CD1c-positive myeloid dendritic cell (primary cell): ENCODE measurements around the gene ALOX12.

ENCODE experiments used
- DNase-seq: peaks from one replicate; pipeline ENCODE4 v3.0.0-alpha.2; 2016; ENCODE audit errors: extremely low spot score

ALOX12 gene

DNA sequence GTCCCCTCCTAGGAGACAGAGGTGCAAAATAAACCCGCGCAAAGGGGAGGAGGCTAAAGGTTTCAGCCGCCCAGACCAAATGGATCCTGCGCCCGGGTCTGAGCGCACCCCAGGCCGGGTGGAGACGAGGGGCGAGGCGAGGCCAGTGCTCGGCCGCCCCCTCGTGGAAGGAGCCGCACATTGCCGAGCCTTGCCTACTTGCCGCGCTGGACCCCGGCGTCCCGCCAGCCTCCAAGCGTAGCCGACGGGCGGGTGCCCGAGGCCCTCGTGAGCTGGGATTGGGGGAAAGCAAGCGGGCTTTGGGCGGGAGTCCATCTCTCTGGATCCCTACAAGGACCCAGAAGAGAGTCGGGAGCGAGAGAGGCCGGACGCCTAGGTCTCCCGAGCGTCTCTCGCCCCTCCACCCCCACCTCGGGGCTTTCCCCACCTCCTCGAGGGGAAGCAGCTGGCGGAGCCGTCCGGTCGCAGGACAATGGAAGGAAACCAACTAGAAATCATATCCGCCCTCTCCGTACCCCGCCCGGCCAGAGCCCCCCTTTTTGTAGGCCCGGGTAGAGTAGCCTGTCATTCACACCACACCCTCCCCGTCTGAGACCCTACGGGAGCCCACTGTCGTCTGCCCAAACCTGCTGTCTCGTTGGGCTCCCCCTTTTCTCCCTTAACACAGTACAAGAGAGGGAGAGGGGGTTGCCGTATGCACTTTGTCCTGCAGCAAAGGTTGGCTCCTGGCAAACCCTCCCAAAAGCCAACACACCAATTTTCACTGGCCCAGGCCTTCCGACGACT lies 26.3 kb downstream of the ALOX12 start:
- peak; percentile 86 for DNase-seq

DNA sequence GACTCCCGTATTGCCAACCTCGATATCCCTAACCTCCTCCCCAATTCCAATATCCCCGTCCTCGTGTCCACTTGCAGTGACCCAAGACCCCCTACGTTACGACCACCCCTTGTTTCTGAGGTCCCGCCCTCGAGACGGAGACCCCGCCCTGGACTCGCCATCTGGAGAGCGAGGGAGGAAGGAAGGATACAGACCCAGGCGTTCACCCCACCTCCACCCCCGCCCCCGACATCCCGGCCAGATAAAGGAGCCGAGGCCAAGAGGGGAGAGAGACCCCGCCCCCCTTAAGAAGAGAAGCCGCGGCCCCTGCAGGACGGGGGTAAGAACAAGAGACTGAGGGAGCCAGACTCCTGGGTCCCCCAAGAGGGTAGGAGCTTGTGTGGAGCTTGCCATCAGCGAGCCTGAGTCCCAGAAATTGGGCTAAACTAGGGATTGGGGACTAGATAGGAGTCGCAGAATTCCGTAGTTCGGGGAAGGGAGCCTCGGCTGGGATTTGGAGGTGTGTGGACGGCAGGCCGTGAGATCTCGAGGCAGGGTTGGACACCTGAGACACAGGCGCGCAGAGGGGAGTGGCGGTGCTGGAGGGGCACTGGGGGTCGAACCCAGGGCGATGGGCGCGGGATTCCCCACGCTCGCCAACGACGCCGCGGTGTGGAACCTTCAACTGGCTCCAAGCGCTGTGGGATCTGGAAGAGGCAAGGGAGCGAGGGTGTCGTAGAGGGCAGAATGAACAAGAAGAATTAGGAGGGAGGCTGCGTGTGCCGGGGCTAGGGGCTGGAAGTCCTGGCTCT lies 27.1 kb downstream of the ALOX12 start, which contains the start of gene BCL6B:
BCL6B (plus strand) TSS at position 270 of the 791 bp plus-strand sequence. CDS start 622 bp downstream, outside the sequence.
- no peak for DNase-seq

DNA sequence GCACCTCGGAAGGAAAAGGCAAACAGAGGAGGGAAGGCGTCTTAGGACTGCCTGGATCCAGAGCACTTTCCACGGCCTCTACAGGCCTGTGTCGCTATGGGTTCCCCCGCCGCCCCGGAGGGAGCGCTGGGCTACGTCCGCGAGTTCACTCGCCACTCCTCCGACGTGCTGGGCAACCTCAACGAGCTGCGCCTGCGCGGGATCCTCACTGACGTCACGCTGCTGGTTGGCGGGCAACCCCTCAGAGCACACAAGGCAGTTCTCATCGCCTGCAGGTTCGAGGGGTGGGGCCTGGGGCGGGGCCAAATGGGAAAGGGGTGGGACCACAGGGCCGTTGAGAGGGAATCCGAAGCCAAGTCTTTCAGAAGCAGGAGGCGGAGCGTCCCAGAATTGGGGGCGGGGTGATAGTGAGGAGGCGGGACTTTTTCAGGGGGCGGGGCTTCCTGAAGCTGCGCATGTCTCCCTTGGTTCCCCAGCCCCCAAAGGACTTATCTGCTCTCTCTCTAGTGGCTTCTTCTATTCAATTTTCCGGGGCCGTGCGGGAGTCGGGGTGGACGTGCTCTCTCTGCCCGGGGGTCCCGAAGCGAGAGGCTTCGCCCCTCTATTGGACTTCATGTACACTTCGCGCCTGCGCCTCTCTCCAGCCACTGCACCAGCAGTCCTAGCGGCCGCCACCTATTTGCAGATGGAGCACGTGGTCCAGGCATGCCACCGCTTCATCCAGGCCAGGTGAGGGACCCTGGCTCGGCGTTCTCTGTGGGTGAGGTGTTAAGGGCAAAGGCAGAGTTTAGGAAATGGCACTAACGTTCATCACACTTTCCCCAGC lies 27.9 kb downstream of the ALOX12 start:
- DNase-seq, result peak; percentile 98

DNA sequence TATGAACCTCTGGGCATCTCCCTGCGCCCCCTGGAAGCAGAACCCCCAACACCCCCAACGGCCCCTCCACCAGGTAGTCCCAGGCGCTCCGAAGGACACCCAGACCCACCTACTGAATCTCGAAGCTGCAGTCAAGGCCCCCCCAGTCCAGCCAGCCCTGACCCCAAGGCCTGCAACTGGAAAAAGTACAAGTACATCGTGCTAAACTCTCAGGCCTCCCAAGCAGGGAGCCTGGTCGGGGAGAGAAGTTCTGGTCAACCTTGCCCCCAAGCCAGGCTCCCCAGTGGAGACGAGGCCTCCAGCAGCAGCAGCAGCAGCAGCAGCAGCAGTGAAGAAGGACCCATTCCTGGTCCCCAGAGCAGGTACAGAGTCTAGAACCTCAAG lies 28.5 kb downstream of the ALOX12 start:
- no peak for DNase-seq

DNA sequence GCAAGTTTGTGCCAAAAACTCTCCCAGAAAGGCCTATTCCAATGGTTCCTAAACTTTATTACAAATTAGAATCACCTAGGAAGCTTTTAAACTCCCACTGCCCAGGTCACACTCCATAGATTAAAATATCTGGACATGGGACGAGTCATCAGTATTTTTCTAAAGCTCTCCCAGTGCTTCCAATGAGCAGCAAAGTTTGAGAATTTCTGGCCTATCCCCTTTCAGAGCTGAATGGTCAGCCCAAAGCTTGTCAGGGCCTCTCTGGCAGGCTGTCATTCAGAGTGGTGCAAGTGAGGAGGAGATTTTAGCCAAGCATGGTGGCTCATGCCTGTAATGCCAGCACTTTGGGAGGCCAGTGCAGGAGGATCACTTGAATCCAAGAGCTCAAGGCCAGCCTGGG lies 29.4 kb downstream of the ALOX12 start:
- no peak for DNase-seq

DNA sequence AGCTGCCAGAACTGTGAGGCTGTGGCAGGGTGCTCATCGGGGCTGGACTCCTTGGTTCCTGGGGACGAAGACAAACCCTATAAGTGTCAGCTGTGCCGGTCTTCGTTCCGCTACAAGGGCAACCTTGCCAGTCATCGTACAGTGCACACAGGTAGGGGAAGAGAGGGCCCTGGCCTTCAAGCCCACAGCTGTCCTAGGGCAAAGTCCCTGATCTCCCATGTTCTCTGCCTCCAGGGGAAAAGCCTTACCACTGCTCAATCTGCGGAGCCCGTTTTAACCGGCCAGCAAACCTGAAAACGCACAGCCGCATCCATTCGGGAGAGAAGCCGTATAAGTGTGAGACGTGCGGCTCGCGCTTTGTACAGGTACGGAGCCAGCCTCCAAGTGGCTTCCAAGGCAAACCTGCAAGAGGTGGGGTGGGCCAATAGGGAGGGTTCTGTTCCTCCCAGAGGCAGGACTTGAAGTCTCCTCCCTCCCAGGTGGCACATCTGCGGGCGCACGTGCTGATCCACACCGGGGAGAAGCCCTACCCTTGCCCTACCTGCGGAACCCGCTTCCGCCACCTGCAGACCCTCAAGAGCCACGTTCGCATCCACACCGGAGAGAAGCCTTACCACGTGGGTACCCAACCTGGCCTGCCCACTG lies 30.7 kb downstream of the ALOX12 start:
- DNase-seq, result no peak

DNA sequence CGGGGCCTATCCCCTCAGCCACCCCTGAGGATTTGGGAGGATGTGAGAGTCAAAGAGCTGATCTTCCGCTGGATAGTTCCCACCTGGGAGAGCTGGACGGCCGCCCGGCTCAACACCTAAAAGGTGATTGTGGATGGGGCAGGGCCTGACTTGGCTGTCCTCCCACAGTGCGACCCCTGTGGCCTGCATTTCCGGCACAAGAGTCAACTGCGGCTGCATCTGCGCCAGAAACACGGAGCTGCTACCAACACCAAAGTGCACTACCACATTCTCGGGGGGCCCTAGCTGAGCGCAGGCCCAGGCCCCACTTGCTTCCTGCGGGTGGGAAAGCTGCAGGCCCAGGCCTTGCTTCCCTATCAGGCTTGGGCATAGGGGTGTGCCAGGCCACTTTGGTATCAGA lies 31.5 kb downstream of the ALOX12 start:
- DNase-seq, result no peak

DNA sequence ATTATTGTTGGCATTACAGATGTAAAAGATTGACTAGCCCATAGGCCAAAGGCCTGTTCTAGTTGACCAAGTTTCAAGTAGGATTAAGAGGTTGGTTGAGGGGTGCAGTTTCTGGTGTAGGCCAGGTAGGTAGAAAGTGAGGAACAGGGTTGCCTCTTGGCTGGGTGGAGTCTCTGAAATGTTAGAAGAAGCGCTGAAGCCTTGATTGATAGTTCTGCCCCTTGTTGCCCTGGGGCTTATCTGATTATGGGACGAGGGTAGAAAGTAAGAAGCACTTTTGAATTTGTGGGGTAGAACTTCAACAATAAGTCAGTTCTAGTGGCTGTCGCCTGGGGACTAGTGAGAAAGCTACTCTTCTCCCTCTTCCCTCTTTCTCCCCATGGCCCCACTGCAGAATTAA lies 33.2 kb downstream of the ALOX12 start:
- DNase-seq, result no peak

DNA sequence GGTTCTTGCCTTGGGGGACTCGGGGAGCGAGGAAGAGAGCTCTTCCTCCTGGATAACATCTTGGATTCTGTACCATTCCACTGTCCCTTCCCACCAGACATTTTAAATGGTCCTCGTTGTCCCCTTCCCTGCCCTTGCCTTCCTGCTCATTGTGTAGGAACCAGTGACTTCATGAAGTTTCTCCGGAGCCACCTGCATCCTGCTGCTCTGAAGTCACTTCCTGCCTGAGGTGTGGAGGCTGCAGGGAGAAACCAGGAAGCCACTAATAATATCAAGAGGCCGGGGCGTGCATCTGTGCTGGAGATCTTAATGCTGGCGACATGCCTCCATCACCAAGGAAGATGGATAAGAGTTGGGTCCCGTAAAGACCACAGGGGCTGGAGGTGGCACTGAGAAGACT lies 33.8 kb downstream of the ALOX12 start:
- DNase-seq, result peak; percentile 72

DNA sequence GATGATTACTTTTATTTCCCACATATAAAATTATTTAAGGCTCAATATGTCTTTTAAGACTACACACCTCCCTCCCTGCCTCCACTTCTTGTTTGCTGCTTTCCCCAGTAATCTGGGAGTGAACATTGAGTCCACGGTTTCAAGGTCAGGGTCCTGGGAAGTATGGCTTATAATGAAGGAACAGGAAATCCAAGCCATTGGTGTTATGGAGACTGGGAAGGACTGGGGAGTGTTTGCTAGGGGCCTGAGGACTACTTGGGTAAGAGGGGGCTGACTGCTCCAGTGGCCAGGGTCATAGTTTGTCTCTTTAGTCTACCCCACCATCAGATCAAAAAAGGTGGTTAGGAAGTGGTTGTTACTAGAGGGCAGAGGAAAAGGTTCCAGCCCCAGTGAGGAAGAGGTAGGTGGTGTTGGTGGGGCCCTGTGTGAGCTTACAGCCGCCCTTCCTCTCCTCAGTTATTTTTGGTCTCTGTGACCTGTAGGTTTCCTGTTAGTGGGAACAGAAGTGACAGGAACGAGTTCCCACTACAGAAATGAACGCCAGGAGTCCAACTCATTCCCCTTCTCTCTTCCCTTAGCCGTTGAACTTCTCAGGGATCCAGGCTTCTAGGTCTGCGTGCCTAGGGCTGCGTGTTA lies 39.2 kb downstream of the ALOX12 start:
- DNase-seq, result no peak

DNA sequence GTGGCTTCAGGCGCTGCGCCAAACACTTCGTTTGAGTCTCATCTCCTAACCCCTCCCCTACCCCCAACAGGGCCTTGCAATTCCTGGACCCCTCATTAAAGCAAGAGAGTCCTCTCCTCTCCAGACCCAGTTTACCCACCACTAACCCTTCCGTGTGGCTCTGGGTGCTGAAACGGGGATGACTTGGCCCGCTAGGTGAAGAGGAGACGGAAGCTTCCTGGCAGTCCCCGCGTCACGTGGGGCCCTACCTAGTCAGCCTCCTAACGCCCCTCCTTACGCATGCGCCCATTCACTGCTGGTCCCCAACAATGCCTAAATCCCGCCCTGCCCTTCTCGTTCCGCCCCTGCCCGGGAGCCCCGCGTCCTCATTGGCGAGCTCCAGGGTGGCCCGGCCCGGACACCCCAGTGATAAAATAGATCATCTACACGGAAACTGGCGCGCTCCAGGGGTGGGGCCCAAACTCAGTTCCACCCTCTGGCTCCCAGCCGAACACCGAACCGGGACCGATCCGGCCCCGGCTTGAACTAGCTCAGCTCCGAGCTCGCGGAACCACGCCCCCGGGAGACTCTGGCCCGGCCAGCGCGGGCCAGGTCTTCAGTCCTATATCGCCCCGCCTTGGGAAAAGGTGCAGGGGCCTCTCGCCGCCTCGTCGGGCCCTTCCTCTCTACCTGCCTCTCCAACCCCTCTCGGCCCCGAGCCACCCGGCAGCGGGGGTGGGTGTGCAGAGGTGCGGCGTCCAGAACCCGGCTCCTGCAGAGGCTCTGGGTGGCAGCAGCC lies 39.9 kb downstream of the ALOX12 start, which contains the start of gene SLC16A13:
SLC16A13 (plus strand) TSS at position 425 of the 778 bp plus-strand sequence. CDS start 368 bp downstream, outside the sequence.
- DNase-seq, result peak; percentile 97

DNA sequence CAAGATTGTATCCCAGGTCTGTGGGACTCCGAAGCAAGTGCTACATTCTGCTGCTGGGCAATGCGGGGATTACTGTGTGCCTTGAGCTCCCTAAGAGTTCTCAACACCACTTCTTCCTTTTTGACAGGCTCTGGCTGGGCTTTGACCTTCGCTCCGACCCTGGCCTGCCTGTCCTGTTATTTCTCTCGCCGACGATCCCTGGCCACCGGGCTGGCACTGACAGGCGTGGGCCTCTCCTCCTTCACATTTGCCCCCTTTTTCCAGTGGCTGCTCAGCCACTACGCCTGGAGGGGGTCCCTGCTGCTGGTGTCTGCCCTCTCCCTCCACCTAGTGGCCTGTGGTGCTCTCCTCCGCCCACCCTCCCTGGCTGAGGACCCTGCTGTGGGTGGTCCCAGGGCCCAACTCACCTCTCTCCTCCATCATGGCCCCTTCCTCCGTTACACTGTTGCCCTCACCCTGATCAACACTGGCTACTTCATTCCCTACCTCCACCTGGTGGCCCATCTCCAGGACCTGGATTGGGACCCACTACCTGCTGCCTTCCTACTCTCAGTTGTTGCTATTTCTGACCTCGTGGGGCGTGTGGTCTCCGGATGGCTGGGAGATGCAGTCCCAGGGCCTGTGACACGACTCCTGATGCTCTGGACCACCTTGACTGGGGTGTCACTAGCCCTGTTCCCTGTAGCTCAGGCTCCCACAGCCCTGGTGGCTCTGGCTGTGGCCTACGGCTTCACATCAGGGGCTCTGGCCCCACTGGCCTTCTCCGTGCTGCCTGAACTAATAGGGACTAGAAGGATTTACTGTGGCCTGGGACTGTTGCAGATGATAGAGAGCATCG lies 42.4 kb downstream of the ALOX12 start:
- DNase-seq, result no peak

DNA sequence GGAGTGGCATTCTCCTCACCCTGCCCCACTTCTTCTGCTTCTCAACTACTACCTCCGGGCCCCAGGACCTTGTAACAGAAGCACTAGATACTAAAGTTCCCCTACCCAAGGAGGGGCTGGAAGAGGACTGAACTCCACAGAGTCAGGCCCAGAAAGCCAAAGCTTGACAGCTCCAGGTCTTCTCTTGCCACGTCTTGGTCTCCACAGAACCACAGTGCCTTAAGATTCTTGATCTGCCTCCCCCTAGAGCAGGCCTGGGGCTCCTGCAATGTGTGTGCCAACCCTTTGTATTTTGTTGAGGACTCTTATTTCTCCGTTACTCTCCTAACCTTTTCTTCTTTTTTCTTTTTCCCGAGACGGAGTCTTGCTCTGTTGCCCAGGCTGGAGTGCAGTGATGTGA lies 44.0 kb downstream of the ALOX12 start:
- no peak for DNase-seq

DNA sequence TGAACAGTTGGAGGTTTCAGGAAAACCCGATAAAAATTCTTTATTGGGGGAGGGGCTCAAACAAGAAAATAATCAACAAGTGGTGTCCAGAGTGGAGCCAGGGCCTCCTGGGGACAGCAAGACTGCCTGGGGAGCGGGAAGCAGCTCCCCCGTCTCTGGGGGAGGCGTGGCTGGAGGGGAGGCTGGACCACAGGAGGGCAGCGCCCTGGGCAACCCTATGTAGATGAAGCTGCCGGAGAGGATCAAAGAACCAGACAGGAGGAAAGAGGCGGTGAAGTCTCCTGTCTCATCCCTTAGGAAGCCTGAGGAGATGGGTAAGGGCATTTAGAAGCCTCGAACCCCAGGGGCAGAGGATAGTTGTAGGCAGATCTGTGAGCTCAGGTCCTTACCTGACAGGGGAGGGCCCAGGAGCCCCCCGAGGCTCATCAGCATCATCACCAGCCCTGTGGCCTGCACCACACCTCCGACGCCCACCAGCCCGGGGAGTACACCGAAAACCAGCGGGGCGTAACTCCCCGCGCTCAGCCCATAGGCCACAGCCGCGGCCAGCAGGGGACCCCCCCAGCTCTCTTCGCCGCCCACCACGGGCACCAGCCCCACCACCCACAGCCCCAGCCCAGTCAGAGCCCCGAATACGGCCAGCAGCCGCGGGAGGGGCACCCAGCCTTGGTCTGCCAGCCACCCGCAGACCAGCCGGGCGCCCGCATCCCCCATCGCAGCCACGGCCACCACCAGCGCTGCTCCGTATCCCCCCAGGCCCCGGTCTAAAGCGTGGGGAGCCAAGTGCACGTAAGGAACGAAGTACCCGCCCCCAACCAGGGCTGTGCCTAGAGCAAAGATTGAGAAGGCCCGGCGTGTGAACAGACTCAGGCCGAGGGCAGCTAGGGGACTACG lies 46.0 kb downstream of the ALOX12 start:
- DNase-seq, result no peak

DNA sequence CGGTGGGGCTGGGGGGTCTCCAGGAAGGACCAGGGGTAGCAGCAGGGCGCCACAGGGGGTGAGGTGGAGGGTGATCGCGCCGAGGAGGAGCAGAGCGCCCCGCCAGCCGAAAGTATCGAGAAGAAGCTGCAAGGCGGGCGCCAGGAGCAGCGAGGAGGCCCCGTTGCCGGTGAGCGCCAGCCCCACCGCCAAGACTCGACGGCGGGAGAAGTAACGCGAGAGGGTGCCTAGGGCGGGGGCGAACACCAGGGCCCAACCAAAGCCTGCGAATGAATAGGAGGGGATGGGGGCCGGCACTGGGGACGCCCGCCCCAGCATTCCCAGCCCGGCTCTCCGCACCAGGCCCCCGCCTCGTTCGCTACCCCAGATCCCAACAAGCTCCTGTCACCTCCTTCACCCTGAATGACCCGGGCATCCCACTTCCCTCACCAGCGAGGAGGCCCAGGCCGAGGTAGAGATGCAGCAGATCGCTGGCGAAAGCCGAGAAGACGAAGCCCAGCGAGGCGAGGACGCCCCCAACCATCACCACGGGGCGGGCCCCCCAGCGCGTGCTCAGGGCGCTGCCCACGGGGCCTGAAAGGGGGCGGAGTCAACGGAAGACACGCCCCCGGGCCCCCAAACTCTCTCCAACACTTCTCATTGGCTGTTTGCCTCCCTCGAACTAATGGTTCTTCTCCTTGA lies 46.8 kb downstream of the ALOX12 start:
- peak; percentile 25 for DNase-seq

DNA sequence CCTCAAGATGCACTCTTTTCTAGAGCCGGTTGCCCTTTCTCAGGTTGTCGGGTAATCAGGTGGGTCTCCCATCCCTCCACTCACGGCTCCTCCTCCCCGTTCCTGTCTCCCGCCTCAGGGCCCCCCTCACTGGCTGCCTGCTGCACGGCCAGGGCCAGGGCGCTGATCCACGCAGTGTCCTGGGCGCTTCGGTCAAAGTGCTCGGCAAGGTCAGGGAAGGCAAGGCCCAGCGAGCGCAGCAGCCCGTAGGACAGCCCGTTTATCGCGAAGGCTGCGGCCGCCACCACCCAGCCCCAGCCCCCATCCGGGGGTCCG lies 47.3 kb downstream of the ALOX12 start:
- DNase-seq, result no peak

DNA sequence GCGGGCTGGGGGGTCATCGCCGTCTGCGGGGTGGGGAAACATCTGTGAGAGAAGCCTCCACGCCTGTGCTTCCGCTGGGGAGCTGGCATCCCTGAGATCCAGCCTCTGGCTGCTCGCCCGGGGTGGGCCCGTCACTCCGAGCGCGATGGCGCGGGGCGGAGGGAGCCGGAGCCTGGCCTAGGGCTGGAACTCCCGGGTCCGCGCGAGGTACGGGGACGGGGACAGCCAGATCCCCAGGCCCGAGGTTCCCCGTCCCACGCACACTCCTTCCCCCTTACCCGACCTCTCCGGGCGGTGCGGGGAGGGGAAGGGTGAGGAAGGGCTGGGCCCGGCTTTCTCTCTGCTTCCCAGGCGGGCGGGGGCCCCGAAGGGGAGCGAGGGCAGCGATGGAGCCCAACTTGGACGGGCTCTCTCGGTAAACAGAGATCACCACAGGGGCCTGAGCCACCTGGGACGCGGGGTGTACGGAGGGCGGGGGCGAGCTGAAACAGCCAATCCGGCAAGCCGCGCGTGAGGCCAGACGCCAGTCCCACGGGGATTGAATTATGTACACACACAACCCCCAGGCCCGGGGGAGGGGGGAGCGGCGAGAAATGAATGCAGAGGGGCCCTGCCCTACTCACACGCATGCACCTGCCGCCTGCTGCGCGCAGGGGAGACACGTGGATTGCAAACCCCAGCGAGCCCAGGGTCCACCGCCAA lies 47.8 kb downstream of the ALOX12 start, which contains the start of gene SLC16A11:
SLC16A11 (minus strand) TSS at position 596 of the 702 bp plus-strand sequence; CDS start at position 17, 579 bp downstream.
- peak; percentile 40 for DNase-seq
